Fibroblast of peridontal ligament (primary cell): ENCODE data around the gene PDE6H.

Experiments used
- DNase-seq: peaks from one replicate; pipeline ENCODE4 v3.0.0-alpha.2; 2010; ENCODE audit errors: extremely low read depth

Gene PDE6H

GRCh38 chr12:14972816-14973215 lies at the start of gene PDE6H:
TSS of gene PDE6H (plus strand) at chr12:14973042. CDS start at chr12:14978013, 4,971 bp downstream.
- no peak for DNase-seq

- no peak for DNase-seq
These were observed 48.9 kb upstream of the PDE6H start for GRCh38 chr12:14923944-14924343.

DNA sequence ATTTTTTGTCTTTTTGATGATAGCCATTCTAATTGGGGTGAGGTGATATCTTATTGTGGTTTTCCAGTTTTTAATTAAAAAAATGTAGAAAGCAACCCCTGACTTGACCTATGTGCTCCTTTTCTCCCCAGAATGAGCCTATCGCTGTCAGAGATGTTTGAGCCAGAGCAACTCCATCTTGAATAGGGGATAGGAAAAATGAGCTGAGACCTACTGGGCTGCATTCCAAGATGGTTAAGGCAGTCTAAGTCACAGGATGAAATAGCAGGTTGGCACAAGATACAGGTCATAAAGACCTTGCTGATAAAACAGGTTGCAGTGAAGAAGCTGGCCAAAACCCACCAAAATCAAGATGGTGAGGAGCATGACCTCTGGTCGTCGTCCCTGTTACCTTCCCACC lies 48.3 kb upstream of the PDE6H start:
- no peak for DNase-seq

GRCh38 chr12:14927267-14927666 lies 45.6 kb upstream of the PDE6H start:
- no peak for DNase-seq

- no peak for DNase-seq
These were observed 43.9 kb upstream of the PDE6H start for GRCh38 chr12:14928931-14929330.

DNA sequence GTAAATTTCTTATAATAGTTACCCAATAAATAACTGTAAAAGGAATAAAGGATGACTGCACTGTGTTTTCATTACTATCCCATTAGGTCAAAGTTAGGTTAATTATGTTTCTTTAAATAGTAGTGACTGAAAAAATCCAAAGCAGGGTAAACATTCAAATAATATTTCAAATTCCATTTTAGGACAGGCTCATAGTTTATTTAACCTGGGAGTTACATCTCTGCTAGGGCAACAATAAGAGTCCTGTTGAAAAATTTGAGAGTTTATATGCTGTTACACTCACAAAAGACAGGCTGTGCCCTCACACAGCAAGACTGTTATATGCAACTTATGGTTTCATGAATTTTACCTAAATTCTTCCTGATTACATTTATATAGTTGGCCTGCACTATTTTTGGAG lies 42.5 kb upstream of the PDE6H start:
- DNase-seq: no peak

DNA sequence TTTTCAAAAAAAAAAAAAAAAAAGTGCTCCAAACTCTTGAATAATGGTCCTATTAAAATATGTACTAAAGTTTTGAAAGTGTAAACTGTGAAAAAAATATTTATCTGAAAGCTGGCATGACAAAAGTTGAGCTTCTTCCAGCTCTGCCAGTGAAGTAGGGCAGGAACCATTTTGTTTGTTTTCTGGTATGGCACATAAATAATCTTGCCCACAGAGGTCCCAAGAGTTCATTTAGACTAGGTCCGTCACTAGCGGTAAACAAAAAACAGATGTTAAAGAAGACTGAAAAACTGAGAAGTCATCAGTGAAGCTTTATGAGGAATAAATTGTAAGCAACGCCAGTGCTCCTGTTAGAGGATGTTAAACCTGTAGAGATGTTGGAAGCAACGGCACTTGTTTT lies 41.5 kb upstream of the PDE6H start:
- DNase-seq: peak; percentile 17

- no peak for DNase-seq
These were observed 40.9 kb upstream of the PDE6H start for GRCh38 chr12:14931791-14932560.

- no peak for DNase-seq
These were observed 38.3 kb upstream of the PDE6H start for GRCh38 chr12:14934511-14934910.

DNA sequence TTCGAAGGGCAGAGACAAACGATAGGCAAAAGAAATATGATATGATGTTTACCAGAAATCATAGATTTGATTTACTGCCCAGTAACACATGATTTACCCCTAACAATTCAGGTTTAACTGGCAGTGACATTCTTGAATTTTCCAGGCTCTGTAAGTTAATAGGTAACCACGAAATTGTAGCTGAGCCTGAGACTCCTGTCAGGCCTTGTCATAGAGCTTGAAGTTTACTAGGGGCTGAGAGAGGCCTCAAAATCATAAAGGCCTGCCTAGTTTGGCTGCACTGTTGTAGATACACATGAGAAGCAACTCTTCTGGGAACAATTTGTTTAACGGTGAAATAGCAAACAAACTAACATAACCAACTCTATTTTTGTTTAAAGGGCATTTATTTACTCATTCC lies 37.8 kb upstream of the PDE6H start:
- no peak for DNase-seq

GRCh38 chr12:14936224-14936861 lies 36.5 kb upstream of the PDE6H start:
- no peak for DNase-seq

GRCh38 chr12:14937014-14937413 lies 35.8 kb upstream of the PDE6H start:
- no peak for DNase-seq

DNA sequence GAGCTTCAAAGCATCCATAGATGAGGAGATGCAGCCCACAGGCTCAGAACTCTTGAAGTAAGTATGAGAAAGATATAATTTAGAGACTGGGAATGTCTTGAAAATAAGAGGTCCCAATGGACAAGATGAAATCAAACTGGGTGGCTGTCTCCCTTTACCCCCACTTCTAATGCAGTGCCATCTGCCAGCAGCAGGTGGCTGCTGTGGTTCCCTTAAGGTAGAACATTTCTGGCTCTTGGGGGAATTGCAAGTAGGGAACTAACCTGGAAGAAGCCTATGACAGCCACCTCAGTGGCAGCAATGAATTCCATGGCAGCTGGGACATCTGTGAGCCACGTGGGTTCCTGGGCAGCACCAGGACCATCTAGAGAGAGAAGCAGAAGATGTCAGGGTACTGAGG lies 35.2 kb upstream of the PDE6H start:
- no peak for DNase-seq

GRCh38 chr12:14938301-14938700 lies 34.5 kb upstream of the PDE6H start, which contains the start of gene ERP27:
TSS of gene ERP27 (minus strand) at chr12:14938537. CDS start at chr12:14938508, 29 bp downstream.
- no peak for DNase-seq

DNA sequence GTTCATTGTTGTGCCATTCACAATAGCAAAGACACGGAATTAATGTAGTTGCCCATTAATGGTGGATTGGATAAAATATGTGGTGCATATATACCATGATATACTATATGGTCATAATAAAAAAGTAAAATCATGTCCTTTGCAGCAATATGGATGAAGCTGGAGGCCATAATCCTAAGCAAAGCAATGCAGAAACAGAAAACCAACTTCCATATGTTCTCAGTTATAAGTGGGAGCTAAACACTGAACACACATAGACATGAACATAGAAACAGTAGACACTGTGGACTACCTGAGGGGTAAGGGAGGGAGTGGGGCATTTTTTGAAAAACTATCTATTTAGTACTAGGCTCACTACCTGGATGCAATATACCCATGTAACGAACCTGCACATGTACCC lies 31.5 kb upstream of the PDE6H start:
- no peak for DNase-seq

DNA sequence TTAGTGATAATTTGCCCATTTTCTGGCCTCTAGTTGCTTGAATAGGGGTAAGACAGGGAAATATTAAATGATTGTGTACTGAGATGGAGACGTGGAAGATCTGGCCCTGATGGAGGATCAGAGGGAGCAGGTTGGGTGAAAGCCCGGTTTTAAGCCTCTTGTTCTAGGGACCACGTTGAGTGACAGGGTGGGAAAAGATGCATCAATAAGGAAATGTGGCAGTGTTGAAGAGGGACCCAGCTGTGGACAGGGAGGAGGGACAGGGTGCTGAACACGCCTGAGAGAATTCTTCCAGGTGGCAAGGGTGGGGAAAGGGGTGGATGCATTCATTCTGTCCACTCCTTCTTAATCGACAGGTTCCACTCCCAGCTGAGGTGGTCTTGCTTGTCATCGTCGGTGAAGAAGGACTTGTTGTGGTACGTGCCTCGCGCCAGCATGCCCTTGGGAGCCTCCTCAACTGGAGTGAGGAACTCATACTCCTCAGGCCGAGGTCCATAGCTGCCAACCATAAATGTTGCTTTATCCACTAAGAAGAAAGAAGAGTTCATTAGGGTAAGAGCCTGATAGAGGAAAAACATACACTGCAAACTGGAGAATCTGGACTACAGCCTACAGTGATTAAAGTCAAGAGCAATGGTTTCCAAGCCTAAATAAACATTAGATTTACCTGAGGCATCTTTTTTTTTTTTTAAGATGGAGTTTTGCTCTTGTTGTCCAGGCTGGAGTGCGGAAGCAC lies 30.5 kb upstream of the PDE6H start:
- no peak for DNase-seq

DNA sequence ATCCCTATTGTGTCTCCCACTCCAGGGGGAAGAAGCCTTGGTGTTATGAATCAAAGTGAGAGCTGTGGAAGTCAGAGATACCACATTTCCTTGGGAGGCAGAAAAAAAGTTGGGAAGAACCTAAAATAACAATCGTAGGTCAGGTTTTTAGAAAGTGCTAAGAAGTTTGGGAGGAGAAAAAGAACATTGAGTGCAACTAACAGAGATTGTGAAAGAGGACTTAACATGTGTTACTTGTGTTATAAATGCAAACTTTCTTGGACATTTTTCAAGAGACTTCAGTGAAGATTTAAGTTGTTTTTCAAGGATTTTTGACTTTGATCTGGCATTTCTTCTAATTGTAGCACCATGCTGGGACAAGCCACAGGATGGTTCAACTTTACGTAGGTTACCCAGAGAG lies 26.7 kb upstream of the PDE6H start:
- no peak for DNase-seq

- no peak for DNase-seq
These were observed 26.0 kb upstream of the PDE6H start for GRCh38 chr12:14946861-14947260.

DNA sequence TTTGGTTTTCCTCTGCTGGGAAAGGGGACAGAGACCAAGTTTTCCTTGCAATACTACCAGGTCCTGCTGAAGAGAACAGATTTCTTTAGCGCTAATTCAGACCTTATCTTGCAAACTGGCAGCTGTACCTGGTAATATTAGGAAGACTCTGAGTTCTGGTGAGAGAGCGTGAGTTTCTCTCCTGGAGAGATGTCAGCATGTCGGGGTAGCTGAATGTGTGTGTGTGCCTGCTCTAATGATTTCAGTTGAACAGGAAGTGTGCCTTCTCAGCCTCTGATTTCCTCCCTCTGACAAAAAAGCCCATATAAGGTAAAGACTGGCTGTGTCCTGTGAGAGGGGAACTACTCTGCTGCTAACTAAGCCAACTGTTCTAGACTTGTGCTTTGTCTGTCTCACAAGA lies 24.2 kb upstream of the PDE6H start:
- peak; percentile 62 for DNase-seq

DNA sequence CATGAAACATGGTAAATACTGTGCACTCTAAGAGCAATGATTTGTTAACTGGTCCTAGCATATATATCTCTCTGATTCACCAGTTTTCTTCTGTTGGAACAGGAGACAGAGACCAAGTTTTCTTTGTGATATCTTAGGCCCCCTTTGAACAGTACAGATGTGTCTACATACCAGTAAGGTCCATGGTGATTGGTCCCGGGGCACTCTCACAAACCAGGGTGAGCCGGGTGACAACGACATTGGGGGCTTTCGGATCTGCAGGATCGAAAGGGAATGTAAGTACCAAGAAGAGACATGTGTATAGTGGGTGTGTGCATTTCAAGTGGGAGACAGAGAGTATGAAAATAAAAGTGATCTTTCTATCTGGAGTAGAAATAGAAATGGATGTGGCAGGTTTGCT lies 23.2 kb upstream of the PDE6H start:
- DNase-seq: no peak

DNA sequence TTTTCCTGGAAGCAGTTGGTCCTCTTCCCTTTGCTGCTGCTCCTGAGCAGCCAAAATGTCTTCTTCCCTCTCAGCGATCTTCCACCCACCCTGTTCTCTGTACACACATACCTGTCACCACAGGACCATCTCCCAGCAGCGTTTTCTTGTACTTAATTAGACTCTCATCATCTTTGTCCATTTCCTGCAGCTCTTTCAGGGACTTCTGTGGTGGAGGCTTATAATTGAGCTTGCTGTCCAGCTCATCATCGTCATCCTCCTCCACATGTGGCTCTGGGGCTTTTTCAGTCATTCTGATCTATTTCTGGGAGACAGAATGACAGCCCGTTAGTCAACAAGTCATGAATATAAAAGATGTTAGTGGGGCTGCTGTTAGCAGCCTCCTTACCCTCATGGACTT lies 22.4 kb upstream of the PDE6H start:
- DNase-seq: no peak

DNA sequence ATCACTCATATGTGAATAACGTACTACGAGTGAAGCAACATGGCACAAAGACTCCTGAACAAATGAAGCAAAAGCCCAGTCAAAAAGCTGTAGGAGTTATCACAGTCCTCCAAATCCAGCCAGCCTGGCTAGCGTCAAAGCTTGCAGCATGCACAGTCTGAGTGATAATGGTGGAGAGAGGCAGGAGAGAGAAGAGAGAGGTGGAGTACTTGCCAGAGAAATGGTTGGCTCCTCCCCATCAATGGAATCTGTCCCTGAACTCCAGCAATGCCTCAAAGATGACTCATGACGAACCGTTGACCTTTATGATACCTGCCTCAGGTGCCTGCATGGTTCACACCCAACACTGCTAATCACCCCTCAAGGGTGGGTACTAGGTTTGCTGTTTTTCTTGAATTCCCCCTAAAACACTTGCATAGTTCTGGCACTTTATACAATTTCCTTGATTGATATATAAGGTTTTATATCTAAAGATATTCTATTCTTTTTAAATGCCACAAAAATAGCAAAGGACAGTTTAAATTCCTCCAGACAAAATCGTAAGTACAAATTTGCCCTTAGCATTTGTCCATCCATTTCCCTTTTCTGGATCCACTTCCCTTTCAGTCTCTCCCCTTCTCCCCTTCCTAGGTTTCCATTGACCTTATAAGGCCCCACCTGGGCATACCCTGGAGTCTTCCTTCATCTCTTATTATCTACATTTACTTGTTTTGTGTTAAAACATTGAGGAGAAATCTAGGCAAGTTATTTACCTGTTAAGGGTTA lies 21.7 kb upstream of the PDE6H start:
- no peak for DNase-seq
